Nucleus accumbens (tissue), 56 donors: ENCODE results near the gene NLGN4X.

Source experiments
- DNase-seq, 56 donors: peaks; one replicate each; lab custom pipeline; 2025; lab: John Stamatoyannopoulos, UW

NLGN4X gene

GRCh38 chrX:6021316-6022091 lies 207.2 kb downstream of the NLGN4X start:
- DNase-seq = peak in 19 of 56 donors; percentile 1 to 39 (median 3)

- no peak for DNase-seq
Measured at GRCh38 chrX:6019076-6019475, 209.6 kb downstream of the NLGN4X start.

- DNase-seq = no peak
Measured at GRCh38 chrX:6015423-6015822, 213.2 kb downstream of the NLGN4X start.

- DNase-seq = no peak
Measured at GRCh38 chrX:6012357-6012756, 216.3 kb downstream of the NLGN4X start.

- DNase-seq = no peak
Measured at GRCh38 chrX:6005856-6006255, 222.8 kb downstream of the NLGN4X start.

GRCh38 chrX:6004529-6004928 lies 224.1 kb downstream of the NLGN4X start:
- no peak for DNase-seq

GRCh38 chrX:6002056-6002455 lies 226.6 kb downstream of the NLGN4X start:
- DNase-seq = no peak

- DNase-seq = peak in 1 of 56 donors; percentile 0
Measured at GRCh38 chrX:5998901-5999300, 229.8 kb downstream of the NLGN4X start.

- DNase-seq = no peak
Measured at GRCh38 chrX:5998456-5998855, 230.2 kb downstream of the NLGN4X start.

GRCh38 chrX:5991393-5991792 lies 237.3 kb downstream of the NLGN4X start:
- DNase-seq = no peak

GRCh38 chrX:5979338-5979737 lies 249.3 kb downstream of the NLGN4X start:
- no peak for DNase-seq

- no peak for DNase-seq
Measured at GRCh38 chrX:5976332-5976731, 252.3 kb downstream of the NLGN4X start.

- no peak for DNase-seq
Measured at GRCh38 chrX:5971300-5971699, 257.4 kb downstream of the NLGN4X start.

GRCh38 chrX:5965406-5965805 lies 263.3 kb downstream of the NLGN4X start:
- no peak for DNase-seq

GRCh38 chrX:5959286-5959685 lies 269.4 kb downstream of the NLGN4X start:
- DNase-seq = no peak

- no peak for DNase-seq
Measured at GRCh38 chrX:5958523-5958922, 270.1 kb downstream of the NLGN4X start.

GRCh38 chrX:5957506-5957905 lies 271.2 kb downstream of the NLGN4X start:
- no peak for DNase-seq

GRCh38 chrX:5936438-5936837 lies 292.2 kb downstream of the NLGN4X start:
- DNase-seq = no peak

GRCh38 chrX:5928224-5928623 lies 300.4 kb downstream of the NLGN4X start:
- DNase-seq = no peak

- DNase-seq = no peak
Measured at GRCh38 chrX:5916945-5917344, 311.7 kb downstream of the NLGN4X start.

GRCh38 chrX:5915783-5916182 lies 312.9 kb downstream of the NLGN4X start:
- DNase-seq = no peak

GRCh38 chrX:5907207-5907606 lies 321.5 kb downstream of the NLGN4X start:
- no peak for DNase-seq
